Measurements from ENCODE around the gene LGI4. TPM values are rescaled to one million over a fixed set of nuclear protein-coding genes. Genes with fewer than 3 reads are reported as not detected.
A peak's percentile ranks its signal among the peaks of the same experiment; 100 is the strongest.

The LGI4 gene
- under 1 TPM; 0.72 to 0.81 TPM for total RNA-seq
- polyA plus RNA-seq, result not detected

GRCh38 chr19:35134601-35135242, at the start of gene LGI4:
LGI4 (minus strand) TSS chr19:35135059; CDS start chr19:35134680, 379 bp downstream.
- Histone ChIP-seq H3K4me3 (ENCODE audit: low read length in 2 of 2) (no peak within 1 kb of the TSS), H3K36me3 (ENCODE audit: insufficient read depth, low read length) (no peaks in the 10 kb centered on the region), H3K27me3 (ENCODE audit: insufficient read depth, low read length) (no peaks in the 10 kb centered on the region), H3K27ac (ENCODE audit: low read depth, low read length) (no peak within 1 kb of the TSS), H3K9me3 (ENCODE audit: control insufficient read depth in 1 of 2, low read length in 2 of 2) (no peaks in the 10 kb centered on the region), H3K4me1 (ENCODE audit: insufficient read depth, low read length) (no peaks in the 10 kb centered on the region)
- no peaks in the 10 kb centered on the region for H3K27me3 Mint-ChIP-seq
- peaks cover 0 to 4% of the 10 kb centered on the region in 2 donors for H3K36me3 Mint-ChIP-seq
- DNase-seq, result no peak
- H3K4me3 Mint-ChIP-seq, result no peak within 1 kb of the TSS
- H3K27ac Mint-ChIP-seq, result peak within 1 kb of the TSS in 4 of 7 donors; percentile 6 to 71 (median 36)
- peaks cover 0 to 8% (median 0%) of the 10 kb centered on the region in 8 donors for H3K9me3 Mint-ChIP-seq
- intact Hi-C loops (cut with micrococcal nuclease), result loop anchor here (1.0 kb wide), 1 partner anchor 20 kb away; no protein-coding TSS in a partner anchor
- ChIA-PET CTCF (ENCODE audit: partially characterized antibody) (interaction anchor here (0.7 to 3.6 kb wide), 4 partner anchors 10 to 67 kb away, joined by 3 to 20 read pairs (median 10); partner anchors contain the start of genes FXYD3 and FXYD5), POLR2A (ENCODE audit: partially characterized antibody) (no interaction called here)
- peaks cover 2 to 21% (median 7%) of the 10 kb centered on the region in 4 donors for H3K4me1 Mint-ChIP-seq

DNA sequence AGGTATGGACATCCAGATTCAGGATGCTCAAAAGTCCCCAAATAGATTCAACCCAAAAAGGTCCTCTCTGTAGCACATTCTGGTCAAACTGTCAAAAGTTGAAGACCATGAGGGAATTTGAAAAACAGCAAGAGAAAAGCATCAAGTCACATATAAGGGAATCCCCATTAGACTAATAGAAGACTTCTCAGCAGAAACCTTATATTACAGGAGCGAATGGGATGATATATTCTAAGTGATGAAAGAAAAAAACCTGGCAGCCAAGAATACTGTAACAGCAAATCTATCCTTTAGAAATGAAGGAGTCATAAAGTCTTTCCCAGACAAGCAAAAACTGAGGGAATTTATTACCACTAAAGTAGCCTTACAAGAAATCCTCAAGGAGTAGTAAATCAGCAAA, 49.4 kb upstream of the LGI4 start:
- Mint-ChIP-seq H3K4me3 (no peak overlapping the region), H3K9me3 (peaks cover 0 to 10% (median 0%) of the 10 kb centered on the region in 8 donors), H3K27ac (no peak overlapping the region), H3K4me1 (peaks cover 9 to 30% (median 19%) of the 10 kb centered on the region in 4 donors), H3K27me3 (no peaks in the 10 kb centered on the region), H3K36me3 (no peaks in the 10 kb centered on the region)
- no peak overlapping the region for H3K27ac ChIP-seq (ENCODE audit: low read depth, low read length)
- intact Hi-C loops (cut with micrococcal nuclease), result no loop called here
- no peaks in the 10 kb centered on the region for H3K36me3 ChIP-seq (ENCODE audit: insufficient read depth, low read length)
- no peak for DNase-seq
- H3K4me3 ChIP-seq (ENCODE audit: low read length in 2 of 2), result no peak overlapping the region
- POLR2A ChIA-PET (ENCODE audit: partially characterized antibody), result interaction anchor here (1.7 kb wide), 1 partner anchor 13 kb away, joined by 4 read pairs; no protein-coding TSS in a partner anchor
- peaks cover 17% of the 10 kb centered on the region for H3K4me1 ChIP-seq (ENCODE audit: insufficient read depth, low read length)
- H3K9me3 ChIP-seq (ENCODE audit: control insufficient read depth in 1 of 2, low read length in 2 of 2), result no peaks in the 10 kb centered on the region
- CTCF ChIA-PET (ENCODE audit: partially characterized antibody), result interaction anchor here (1.7 kb wide), 1 partner anchor 10 kb away, joined by 4 read pairs; no protein-coding TSS in a partner anchor
- no peaks in the 10 kb centered on the region for H3K27me3 ChIP-seq (ENCODE audit: insufficient read depth, low read length)

DNA sequence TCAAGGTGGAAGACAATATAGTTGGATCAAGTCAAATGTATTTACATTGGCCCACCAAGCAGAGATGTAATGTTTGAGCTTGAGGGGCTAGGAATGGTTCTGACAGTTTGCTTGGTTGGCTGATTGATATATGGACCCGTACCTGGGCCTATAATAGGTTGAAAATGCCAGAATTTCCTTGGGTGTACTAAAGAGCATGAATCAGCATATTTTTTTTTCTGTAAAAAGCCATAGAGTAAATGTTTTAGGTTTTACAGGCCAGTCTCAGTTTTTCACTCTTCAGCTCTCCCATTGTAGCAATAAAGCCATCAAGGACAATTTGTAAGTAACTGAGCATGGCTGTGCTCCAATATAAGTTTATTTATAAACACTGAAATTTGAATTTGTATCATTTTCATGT, 46.5 kb upstream of the LGI4 start:
- POLR2A ChIA-PET (ENCODE audit: partially characterized antibody), result interaction anchor here (16.0 kb wide), 1 partner anchor 23 kb away, joined by 140 read pairs; the partner anchor contains the start of gene FXYD5
- Mint-ChIP-seq H3K4me1 (peaks cover 20 to 53% (median 30%) of the 10 kb centered on the region in 4 donors), H3K27ac (peak overlapping the region in 2 of 7 donors; percentile 55 to 68), H3K27me3 (no peaks in the 10 kb centered on the region), H3K9me3 (peaks cover 0 to 12% (median 3%) of the 10 kb centered on the region in 8 donors), H3K36me3 (peaks cover 0 to 7% of the 10 kb centered on the region in 2 donors), H3K4me3 (no peak overlapping the region)
- CTCF ChIA-PET (ENCODE audit: partially characterized antibody), result interaction anchor here (1.3 to 2.4 kb wide), 3 partner anchors 13 to 115 kb away, joined by 3 to 5 read pairs (median 4); partner anchors contain the start of gene FXYD7
- H3K36me3 ChIP-seq (ENCODE audit: insufficient read depth, low read length), result no peaks in the 10 kb centered on the region
- no peak overlapping the region for H3K27ac ChIP-seq (ENCODE audit: low read depth, low read length)
- H3K4me1 ChIP-seq (ENCODE audit: insufficient read depth, low read length), result peaks cover 23% of the 10 kb centered on the region
- intact Hi-C loops (cut with micrococcal nuclease), result no loop called here
- H3K27me3 ChIP-seq (ENCODE audit: insufficient read depth, low read length), result no peaks in the 10 kb centered on the region
- no peak for DNase-seq
- H3K9me3 ChIP-seq (ENCODE audit: control insufficient read depth in 1 of 2, low read length in 2 of 2), result no peaks in the 10 kb centered on the region
- no peak overlapping the region for H3K4me3 ChIP-seq (ENCODE audit: low read length in 2 of 2)

- H3K27me3 ChIP-seq (ENCODE audit: insufficient read depth, low read length), result no peaks in the 10 kb centered on the region
- H3K36me3 Mint-ChIP-seq, result peaks cover 0 to 11% of the 10 kb centered on the region in 2 donors
- peaks cover 24 to 62% (median 37%) of the 10 kb centered on the region in 4 donors for H3K4me1 Mint-ChIP-seq
- H3K4me3 ChIP-seq (ENCODE audit: low read length in 2 of 2), result no peak overlapping the region
- ChIA-PET CTCF (ENCODE audit: partially characterized antibody) (interaction anchor here (1.1 to 1.9 kb wide), 4 partner anchors 14 to 113 kb away, joined by 3 to 11 read pairs (median 4); partner anchors contain the start of gene FXYD7), POLR2A (ENCODE audit: partially characterized antibody) (interaction anchor here (1.3 to 16.0 kb wide), 7 partner anchors 10 to 32 kb away, joined by 3 to 140 read pairs (median 4); partner anchors contain the start of gene FXYD5)
- peaks cover 27% of the 10 kb centered on the region for H3K4me1 ChIP-seq (ENCODE audit: insufficient read depth, low read length)
- H3K36me3 ChIP-seq (ENCODE audit: insufficient read depth, low read length), result no peaks in the 10 kb centered on the region
- H3K9me3 ChIP-seq (ENCODE audit: control insufficient read depth in 1 of 2, low read length in 2 of 2), result no peaks in the 10 kb centered on the region
- no peak for DNase-seq
- no peaks in the 10 kb centered on the region for H3K27me3 Mint-ChIP-seq
- H3K4me3 Mint-ChIP-seq, result peak overlapping the region in 5 of 8 donors; percentile 21 to 90 (median 56)
- no peak overlapping the region for H3K27ac ChIP-seq (ENCODE audit: low read depth, low read length)
- H3K9me3 Mint-ChIP-seq, result peaks cover 0 to 12% (median 4%) of the 10 kb centered on the region in 8 donors
- peak overlapping the region in 5 of 7 donors; percentile 4 to 94 (median 80) for H3K27ac Mint-ChIP-seq
- intact Hi-C loops (cut with micrococcal nuclease), result no loop called here
Observed at GRCh38 chr19:35179830-35180229, 45.0 kb upstream of the LGI4 start.

- no peaks in the 10 kb centered on the region for H3K9me3 ChIP-seq (ENCODE audit: control insufficient read depth in 1 of 2, low read length in 2 of 2)
- no peak overlapping the region for H3K27ac ChIP-seq (ENCODE audit: low read depth, low read length)
- ChIA-PET POLR2A (ENCODE audit: partially characterized antibody) (interaction anchor here (0.6 to 16.0 kb wide), 4 partner anchors 9 to 197 kb away, joined by 4 to 140 read pairs (median 7); partner anchors contain the start of gene FXYD5), CTCF (ENCODE audit: partially characterized antibody) (interaction anchor here (1.1 to 1.9 kb wide), 2 partner anchors 15 to 37 kb away, joined by 3 to 11 read pairs; partner anchors contain the start of gene FXYD7)
- Mint-ChIP-seq H3K27ac (peak overlapping the region in 3 of 7 donors; percentile 29 to 68 (median 47)), H3K4me3 (peak overlapping the region in 2 of 8 donors; percentile 27 to 33), H3K36me3 (peaks cover 0 to 11% of the 10 kb centered on the region in 2 donors), H3K27me3 (no peaks in the 10 kb centered on the region), H3K4me1 (peaks cover 25 to 63% (median 42%) of the 10 kb centered on the region in 4 donors), H3K9me3 (peaks cover 0 to 6% (median 3%) of the 10 kb centered on the region in 8 donors)
- intact Hi-C loops (cut with micrococcal nuclease), result no loop called here
- no peak overlapping the region for H3K4me3 ChIP-seq (ENCODE audit: low read length in 2 of 2)
- peaks cover 27% of the 10 kb centered on the region for H3K4me1 ChIP-seq (ENCODE audit: insufficient read depth, low read length)
- no peaks in the 10 kb centered on the region for H3K36me3 ChIP-seq (ENCODE audit: insufficient read depth, low read length)
- no peak for DNase-seq
- no peaks in the 10 kb centered on the region for H3K27me3 ChIP-seq (ENCODE audit: insufficient read depth, low read length)
Observed at GRCh38 chr19:35178701-35179100, 43.8 kb upstream of the LGI4 start.

- Mint-ChIP-seq H3K9me3 (peaks cover 0 to 6% (median 1%) of the 10 kb centered on the region in 8 donors), H3K27me3 (no peaks in the 10 kb centered on the region), H3K4me1 (peaks cover 25 to 70% (median 47%) of the 10 kb centered on the region in 4 donors), H3K4me3 (peak overlapping the region in 1 of 8 donors; percentile 39), H3K36me3 (peaks cover 1 to 11% of the 10 kb centered on the region in 2 donors), H3K27ac (peak overlapping the region in 4 of 7 donors; percentile 5 to 78 (median 34))
- Histone ChIP-seq H3K27ac (ENCODE audit: low read depth, low read length) (no peak overlapping the region), H3K9me3 (ENCODE audit: control insufficient read depth in 1 of 2, low read length in 2 of 2) (no peaks in the 10 kb centered on the region), H3K27me3 (ENCODE audit: insufficient read depth, low read length) (no peaks in the 10 kb centered on the region), H3K4me1 (ENCODE audit: insufficient read depth, low read length) (peaks cover 32% of the 10 kb centered on the region), H3K4me3 (ENCODE audit: low read length in 2 of 2) (no peak overlapping the region), H3K36me3 (ENCODE audit: insufficient read depth, low read length) (no peaks in the 10 kb centered on the region)
- POLR2A ChIA-PET (ENCODE audit: partially characterized antibody), result interaction anchor here (1.1 to 16.0 kb wide), 3 partner anchors 10 to 22 kb away, joined by 3 to 140 read pairs (median 3); partner anchors contain the start of gene FXYD5
- CTCF ChIA-PET (ENCODE audit: partially characterized antibody), result no interaction called here
- DNase-seq, result no peak
- intact Hi-C loops (cut with micrococcal nuclease), result no loop called here
Observed at GRCh38 chr19:35177377-35178274, 42.8 kb upstream of the LGI4 start.

Measured in CD4-positive, alpha-beta memory T cell (primary cell).